Thyroid gland (tissue), 4 donors: ENCODE results near the gene JAKMIP2.

Experiments used
- POLR2A ChIP-seq, 2 donors: fragments of 450-650 bp; IDR thresholded peaks; one replicate each; pipeline ENCODE4 v1.6.1; 2017; ENCODE audit warnings: antibody characterized with exemption in 2 of 2, mild to moderate bottlenecking in 2 of 2, moderate library complexity in 1 of 2
- TF ChIP-seq, protein P1 (sequence below), 6 experiments: fragments of 200-600 bp in 3 of 6; fragments of 450-650 bp in 3 of 6; sonication (generic) in 3 of 6; IDR thresholded peaks; one replicate each; pipeline ENCODE4 v1.5.1; 2016 to 2019; ENCODE audit warnings: antibody characterized with exemption in 6 of 6, mild to moderate bottlenecking in 2 of 6, inconsistent platforms in 1 of 6, moderate library complexity in 1 of 6

DNA sequence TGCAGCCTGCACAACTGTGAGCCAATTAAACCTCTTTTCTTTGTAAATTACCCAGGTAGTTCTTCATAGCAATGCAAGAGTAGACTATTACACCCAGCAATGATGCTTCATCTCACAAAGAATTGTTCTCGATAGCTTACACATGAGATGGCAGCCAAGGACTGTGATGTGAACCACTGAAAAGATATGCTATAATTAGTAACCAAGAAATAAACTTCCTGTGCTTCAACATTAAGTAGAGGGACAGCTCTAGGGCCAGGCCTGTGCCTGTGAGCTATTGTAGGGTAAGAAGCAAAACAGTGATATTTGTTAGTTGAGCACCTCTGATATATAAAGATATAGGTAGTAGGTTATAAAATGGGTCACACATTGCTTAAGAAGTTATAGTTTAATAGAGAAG lies 230.9 kb downstream of the JAKMIP2 start:
- TF ChIP-seq, protein P1, sequence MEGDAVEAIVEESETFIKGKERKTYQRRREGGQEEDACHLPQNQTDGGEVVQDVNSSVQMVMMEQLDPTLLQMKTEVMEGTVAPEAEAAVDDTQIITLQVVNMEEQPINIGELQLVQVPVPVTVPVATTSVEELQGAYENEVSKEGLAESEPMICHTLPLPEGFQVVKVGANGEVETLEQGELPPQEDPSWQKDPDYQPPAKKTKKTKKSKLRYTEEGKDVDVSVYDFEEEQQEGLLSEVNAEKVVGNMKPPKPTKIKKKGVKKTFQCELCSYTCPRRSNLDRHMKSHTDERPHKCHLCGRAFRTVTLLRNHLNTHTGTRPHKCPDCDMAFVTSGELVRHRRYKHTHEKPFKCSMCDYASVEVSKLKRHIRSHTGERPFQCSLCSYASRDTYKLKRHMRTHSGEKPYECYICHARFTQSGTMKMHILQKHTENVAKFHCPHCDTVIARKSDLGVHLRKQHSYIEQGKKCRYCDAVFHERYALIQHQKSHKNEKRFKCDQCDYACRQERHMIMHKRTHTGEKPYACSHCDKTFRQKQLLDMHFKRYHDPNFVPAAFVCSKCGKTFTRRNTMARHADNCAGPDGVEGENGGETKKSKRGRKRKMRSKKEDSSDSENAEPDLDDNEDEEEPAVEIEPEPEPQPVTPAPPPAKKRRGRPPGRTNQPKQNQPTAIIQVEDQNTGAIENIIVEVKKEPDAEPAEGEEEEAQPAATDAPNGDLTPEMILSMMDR (IDR thresholded peaks at IDR 0.05), result no peak
- TF ChIP-seq POLR2A (IDR thresholded peaks at IDR 0.05), result no peak
